Measurements from ENCODE around the gene CEP112.
A peak's percentile ranks its signal among the peaks of the same experiment; 100 is the strongest.
"Not testable (repeated sequence)": the region's sequence is repeated elsewhere in the genome, so short reads cannot be mapped to it uniquely, and the experiment has no call there.

CEP112 gene

GRCh38 chr17:65851965-65852736, 339.8 kb downstream of the CEP112 start:
- TF ChIP-seq CTCF (IDR thresholded peaks at IDR 0.05; ENCODE audit: low read depth, low read length) = no peak
- in situ Hi-C loops (cut with HindIII; ENCODE audit: low sequenced_read_pairs) = no loop called here
- DNase-seq (ENCODE audit: low read depth, low spot score) = no peak
- H3K4me3 ChIP-seq (ENCODE audit: low read depth, low read length) = no peak overlapping the region

- DNase-seq (ENCODE audit: low read depth, low spot score) = peak; percentile 10
- no peak overlapping the region for H3K4me3 ChIP-seq (ENCODE audit: low read depth, low read length)
- in situ Hi-C loops (cut with HindIII; ENCODE audit: low sequenced_read_pairs) = no loop called here
- no peak for TF ChIP-seq CTCF (IDR thresholded peaks at IDR 0.05; ENCODE audit: low read depth, low read length)
Observed at GRCh38 chr17:65850486-65850885, 341.4 kb downstream of the CEP112 start.

GRCh38 chr17:65848751-65849150, 343.2 kb downstream of the CEP112 start:
- in situ Hi-C loops (cut with HindIII; ENCODE audit: low sequenced_read_pairs) = no loop called here
- H3K4me3 ChIP-seq (ENCODE audit: low read depth, low read length) = no peak overlapping the region
- TF ChIP-seq CTCF (IDR thresholded peaks at IDR 0.05; ENCODE audit: low read depth, low read length) = no peak
- DNase-seq (ENCODE audit: low read depth, low spot score) = no peak

GRCh38 chr17:65841089-65841488, 350.8 kb downstream of the CEP112 start:
- TF ChIP-seq CTCF (IDR thresholded peaks at IDR 0.05; ENCODE audit: low read depth, low read length) = no peak

GRCh38 chr17:65837232-65837631, 354.7 kb downstream of the CEP112 start:
- DNase-seq (ENCODE audit: low read depth, low spot score); H3K4me3 ChIP-seq (ENCODE audit: low read depth, low read length); in situ Hi-C loops (cut with HindIII; ENCODE audit: low sequenced_read_pairs): not testable (repeated sequence)

More at GRCh38 chr17:65841089-65841488, 350.8 kb downstream of the CEP112 start:
- no peak for DNase-seq (ENCODE audit: low read depth, low spot score)
- H3K4me3 ChIP-seq (ENCODE audit: low read depth, low read length) = no peak overlapping the region
- in situ Hi-C loops (cut with HindIII; ENCODE audit: low sequenced_read_pairs) = no loop called here

GRCh38 chr17:65833214-65833613, 358.7 kb downstream of the CEP112 start:
- DNase-seq (ENCODE audit: low read depth, low spot score) = no peak
- in situ Hi-C loops (cut with HindIII; ENCODE audit: low sequenced_read_pairs) = no loop called here
- no peak overlapping the region for H3K4me3 ChIP-seq (ENCODE audit: low read depth, low read length)
- TF ChIP-seq CTCF (IDR thresholded peaks at IDR 0.05; ENCODE audit: low read depth, low read length) = no peak

GRCh38 chr17:65830356-65830755, 361.6 kb downstream of the CEP112 start:
- no peak for TF ChIP-seq CTCF (IDR thresholded peaks at IDR 0.05; ENCODE audit: low read depth, low read length)
- H3K4me3 ChIP-seq (ENCODE audit: low read depth, low read length) = no peak overlapping the region
- DNase-seq (ENCODE audit: low read depth, low spot score) = no peak
- in situ Hi-C loops (cut with HindIII; ENCODE audit: low sequenced_read_pairs) = no loop called here

GRCh38 chr17:65826577-65826976, 365.4 kb downstream of the CEP112 start:
- H3K4me3 ChIP-seq (ENCODE audit: low read depth, low read length); DNase-seq (ENCODE audit: low read depth, low spot score); in situ Hi-C loops (cut with HindIII; ENCODE audit: low sequenced_read_pairs): not testable (repeated sequence)
